ENCODE data around the gene PTOV1. TPM values are rescaled to one million over a fixed set of nuclear protein-coding genes. Genes with fewer than 3 reads are reported as not detected.
A peak's percentile ranks its signal among the peaks of the same experiment; 100 is the strongest.

Gene PTOV1
- total and polyA plus RNA-seq, 2 of the 8 experiments (the other 6 are each of a cell fraction or from before 2014, with no cell fraction given): 147 to 251 TPM

- H2AFZ ChIP-seq (ENCODE audit: low read length): no peak overlapping the region
- H3K79me1 ChIP-seq (ENCODE audit: low read depth, low read length): peaks cover 12% of the 10 kb centered on the region
- H3K4me1 ChIP-seq (replicated peaks in 1 of 4; ENCODE audit: control insufficient read depth in 3 of 4, insufficient read depth in 4 of 4, low read length in 3 of 4): peaks cover 0 to 10% (median 6%) of the 10 kb centered on the region in 4 experiments; a peak in 6 of 7 replicates
- no peak overlapping the region for H3K14ac ChIP-seq (ENCODE audit: insufficient read length)
- WGBS, 2 experiments (ENCODE audit: extremely low coverage in 1 of 2, insufficient coverage in 1 of 2, insufficient read length in 1 of 2, insufficient replicate concordance in 2 of 2, low coverage in 1 of 2, low lambda C conversion rate in 2 of 2, missing lambda C conversion rate in 1 of 2): 94% methylated on average over 10 of the region's 10 CpGs; no CpG with 5 or more reads in 1 of the 2 experiments
- H3K79me2 ChIP-seq (ENCODE audit: control insufficient read depth in 1 of 2, insufficient read depth in 2 of 2, low read length in 2 of 2): peaks cover 0 to 19% of the 10 kb centered on the region in 2 experiments; a peak in 2 of 4 replicates
- H3K18ac ChIP-seq (ENCODE audit: extremely low read depth, low read length): no peak overlapping the region
- CTCF ChIA-PET (ENCODE audit: partially characterized antibody): interaction anchor here (1.1 to 2.0 kb wide), 4 partner anchors 9 to 191 kb away, joined by 3 to 5 read pairs (median 3); partner anchors contain the start of gene ADM5
- peaks cover 22 to 56% (median 47%) of the 10 kb centered on the region in 4 experiments for H3K36me3 ChIP-seq (ENCODE audit: control insufficient read depth in 2 of 4, insufficient read depth in 4 of 4, low read length in 3 of 4)
- no peak overlapping the region for H3K9ac ChIP-seq (replicated peaks in 1 of 4; ENCODE audit: extremely low read depth in 1 of 4, low read depth in 3 of 4, low read length in 3 of 4)
- no peak overlapping the region for H3K56ac ChIP-seq (replicated peaks; ENCODE audit: insufficient read length, low read depth, low read length)
- H3K4me3 ChIP-seq (ENCODE audit: extremely low read depth in 1 of 4, insufficient read depth in 2 of 4, low read depth in 3 of 4, low read length in 4 of 4): no peak overlapping the region
- peaks cover 16% of the 10 kb centered on the region for H3K23me2 ChIP-seq (ENCODE audit: low read depth, low read length)
- POLR2A ChIA-PET (ENCODE audit: partially characterized antibody): interaction anchor here (0.6 to 6.2 kb wide), 8 partner anchors 8 to 440 kb away, joined by 3 to 76 read pairs (median 3); partner anchors contain the start of gene PNKP
- no peak overlapping the region; the same call in 1 of the 2 replicates for H2BK5ac ChIP-seq (ENCODE audit: low read depth, low read length)
- DNase-seq (ENCODE audit: low read depth in 1 of 2, low spot score in 2 of 2): no peak
- H2BK120ac ChIP-seq (replicated peaks; ENCODE audit: low read depth, low read length): no peak overlapping the region
- H3K27me3 ChIP-seq (replicated peaks in 1 of 4; ENCODE audit: control insufficient read depth in 3 of 4, extremely low read depth in 1 of 4, insufficient read depth in 3 of 4, low read length in 3 of 4): no peaks in the 10 kb centered on the region
- no peak overlapping the region for H2BK20ac ChIP-seq (ENCODE audit: low read length)
- H4K8ac ChIP-seq (ENCODE audit: extremely low read depth, insufficient read depth, low read length): peak overlapping the region; percentile 7
- no peaks in the 10 kb centered on the region for H3K9me3 ChIP-seq (ENCODE audit: insufficient read depth in 2 of 2, low read depth in 1 of 2, low read length in 1 of 2)
- H3K27ac ChIP-seq (ENCODE audit: low read depth, low read length): no peak overlapping the region
- no peak overlapping the region for H3K23ac ChIP-seq (ENCODE audit: insufficient read length)
- H2AK5ac ChIP-seq (ENCODE audit: low read depth, low read length): no peak overlapping the region
- no peak overlapping the region for H4K5ac ChIP-seq (ENCODE audit: insufficient read length, low read depth, low read length)
- no peak overlapping the region for H3K4me2 ChIP-seq (ENCODE audit: insufficient read depth in 1 of 2, low read depth in 2 of 2, low read length in 2 of 2)
- H4K20me1 ChIP-seq (replicated peaks in 1 of 2; ENCODE audit: control insufficient read depth in 1 of 2, insufficient read depth in 2 of 2, low read length in 2 of 2): peaks cover 10 to 18% of the 10 kb centered on the region in 2 experiments
- no peak overlapping the region for H2BK12ac ChIP-seq (ENCODE audit: low read depth, low read length)
- H4K91ac ChIP-seq (replicated peaks; ENCODE audit: insufficient read length, low read length): no peak overlapping the region
- no peak overlapping the region for H2BK15ac ChIP-seq (ENCODE audit: low read length)
- FAIRE-seq: no peak
- H3K4ac ChIP-seq (replicated peaks; ENCODE audit: insufficient read length, low read depth, low read length): no peak overlapping the region
- TF ChIP-seq RFX5 (IDR thresholded peaks at IDR 0.05; ENCODE audit: borderline replicate concordance, low read depth, low read length): no peak
- TF ChIP-seq CTCF (IDR thresholded peaks at IDR 0.05; ENCODE audit: control extremely low read depth in 1 of 3, insufficient read depth in 1 of 3, low read depth in 1 of 3, low read length in 3 of 3): no peak
- no peak for TF ChIP-seq E2F6 (IDR thresholded peaks at IDR 0.05)
- TF ChIP-seq CHD1 (IDR thresholded peaks at IDR 0.05; ENCODE audit: low read depth, low read length): no peak
- TF ChIP-seq KDM5A (IDR thresholded peaks at IDR 0.05; ENCODE audit: low read length): no peak
- TF ChIP-seq RXRA (IDR thresholded peaks at IDR 0.05; ENCODE audit: insufficient read depth, low read depth, low read length): no peak
- no peak for TF ChIP-seq JUN (IDR thresholded peaks at IDR 0.05; ENCODE audit: low read depth, low read length)
- TF ChIP-seq TBP (IDR thresholded peaks at IDR 0.05; ENCODE audit: low read depth, low read length): no peak
- TF ChIP-seq EZH2 (IDR thresholded peaks at IDR 0.05; ENCODE audit: low read depth, low read length, severe bottlenecking): no peak
Observed at GRCh38 chr19:49880162-49880869, 29.4 kb downstream of the PTOV1 start.

Measured in H1 (cell line).